IMR-90 (cell line): ENCODE measurements around the gene IP6K3. TPM values are rescaled to one million over a fixed set of nuclear protein-coding genes. Genes with fewer than 3 reads are reported as not detected.

Experiments
- ATAC-seq: fragments of 200-7000 bp; cut with Tn5 transposase; 2 replicates; pipeline ENCODE4 v1.9.1; 2020; ENCODE audit warnings: low read depth, mild to moderate bottlenecking, moderate library complexity
- BruUV-seq: library from RNA; stranded (reverse); fragments of 400-500 nt; replicated peaks from 2 replicates; lab custom pipeline; 2021; lab: Mats Ljungman, UMichigan
- CTCF ChIA-PET: fragments of 300-600 bp; formaldehyde crosslinking; extraction: SDS; loops from one replicate; lab custom pipeline; 2021; ENCODE audit warnings: antibody characterized with exemption; lab: Yijun Ruan, JAX
- POLR2A ChIA-PET: fragments of 300-600 bp; sonication (Branson Sonifier 250); formaldehyde crosslinking; loops from one replicate; lab custom pipeline; 2022; ENCODE audit warnings: antibody characterized with exemption; ENCODE audit not compliant: unreplicated experiment; lab: Charles Lee
- DNase-seq: peaks from one replicate; pipeline ENCODE4 v3.0.0; 2013
- H2AFZ ChIP-seq: replicated peaks from 2 replicates; pipeline ENCODE3; 2013; ENCODE audit warnings: low read length, mild to moderate bottlenecking; ENCODE audit not compliant: poor library complexity
- H2AK5ac ChIP-seq: 2 replicates; pipeline ENCODE4 v1.6.1; 2013; ENCODE audit warnings: low read depth, low read length, inconsistent platforms
- H2AK9ac ChIP-seq: replicated peaks from 2 replicates; pipeline ENCODE3; 2013; ENCODE audit warnings: mild to moderate bottlenecking, low read depth, low read length, moderate library complexity; ENCODE audit not compliant: poor library complexity
- H2BK120ac ChIP-seq: 2 replicates; pipeline ENCODE4 v1.6.1; 2013; ENCODE audit warnings: low read depth, low read length, inconsistent platforms
- H2BK15ac ChIP-seq: 3 replicates; pipeline ENCODE4 v1.6.1; 2013; ENCODE audit warnings: low read depth, low read length, inconsistent platforms
- H2BK20ac ChIP-seq: 2 replicates; pipeline ENCODE4 v1.6.1; 2013; ENCODE audit warnings: low read depth, mild to moderate bottlenecking, inconsistent platforms, low read length, moderate library complexity
- H2BK5ac ChIP-seq: 2 replicates; pipeline ENCODE4 v1.6.1; 2013; ENCODE audit warnings: mild to moderate bottlenecking, low read depth, low read length, inconsistent platforms; ENCODE audit not compliant: poor library complexity, severe bottlenecking
- H3K14ac ChIP-seq: replicated peaks from 2 replicates; pipeline ENCODE4 v1.6.1; 2013; ENCODE audit warnings: low read depth, low read length, inconsistent platforms
- H3K18ac ChIP-seq: 2 replicates; pipeline ENCODE4 v1.6.1; 2013; ENCODE audit warnings: low read depth, low read length, control low read depth
- H3K23ac ChIP-seq: 2 replicates; pipeline ENCODE4 v1.6.1; 2013; ENCODE audit warnings: low read depth, low read length, inconsistent platforms
- H3K27ac ChIP-seq: 2 replicates; pipeline ENCODE4 v1.5.1; 2013; ENCODE audit warnings: mild to moderate bottlenecking, control low read depth, low read length; ENCODE audit not compliant: insufficient read depth
- H3K27me3 ChIP-seq: 2 replicates; pipeline ENCODE4 v1.6.1; 2013; ENCODE audit warnings: low read length; ENCODE audit not compliant: control insufficient read depth, insufficient read depth
- H3K36me3 ChIP-seq: 2 replicates; pipeline ENCODE4 v1.6.1; 2013; ENCODE audit warnings: low read length, mixed read lengths; ENCODE audit not compliant: control insufficient read depth, insufficient read depth
- H3K4ac ChIP-seq: 2 replicates; pipeline ENCODE4 v1.6.1; 2013; ENCODE audit warnings: low read depth, low read length, inconsistent platforms
- H3K4me1 ChIP-seq: 2 replicates; pipeline ENCODE4 v1.6.1; 2013; ENCODE audit warnings: low read length, mixed read lengths; ENCODE audit not compliant: control insufficient read depth, insufficient read depth
- H3K4me2 ChIP-seq: 2 replicates; pipeline ENCODE4 v1.6.1; 2013; ENCODE audit warnings: low read depth, mild to moderate bottlenecking, control low read depth, low read length, moderate library complexity
- H3K4me3 ChIP-seq: 2 replicates; pipeline ENCODE4 v1.5.1; 2013; ENCODE audit warnings: low read depth, mild to moderate bottlenecking, control low read depth, low read length, moderate library complexity; ENCODE audit not compliant: insufficient read depth
- H3K56ac ChIP-seq: 2 replicates; pipeline ENCODE4 v1.6.1; 2013; ENCODE audit warnings: low read length, inconsistent platforms; ENCODE audit not compliant: insufficient read depth; ENCODE audit errors: extremely low read depth
- H3K79me1 ChIP-seq, 2 experiments: 2 replicates each; pipeline ENCODE4 v1.6.1; 2013; ENCODE audit warnings: low read length in 2 of 2, inconsistent platforms in 1 of 2, low read depth in 1 of 2
- H3K9ac ChIP-seq: 2 replicates; pipeline ENCODE4 v1.6.1; 2013; ENCODE audit warnings: low read depth, low read length, control low read depth
- H3K9me1 ChIP-seq: 2 replicates; pipeline ENCODE4 v1.6.1; 2013; ENCODE audit warnings: low read length, inconsistent platforms; ENCODE audit not compliant: insufficient read depth
- H3K9me3 ChIP-seq: 2 replicates; pipeline ENCODE4 v1.6.1; 2013; ENCODE audit warnings: low read length; ENCODE audit not compliant: control insufficient read depth, insufficient read depth
- H4K20me1 ChIP-seq: 2 replicates; pipeline ENCODE4 v1.6.1; 2013; ENCODE audit warnings: low read length, inconsistent platforms; ENCODE audit not compliant: insufficient read depth
- H4K5ac ChIP-seq: 2 replicates; pipeline ENCODE4 v1.6.1; 2013; ENCODE audit warnings: mild to moderate bottlenecking, low read depth, low read length, control low read depth
- H4K8ac ChIP-seq, 2 experiments: 2 replicates each; pipeline ENCODE4 v1.6.1; 2013; ENCODE audit warnings: low read depth in 2 of 2, low read length in 2 of 2, control low read depth in 1 of 2, inconsistent platforms in 1 of 2
- H4K91ac ChIP-seq: 2 replicates; pipeline ENCODE4 v1.6.1; 2013; ENCODE audit warnings: low read depth, low read length, inconsistent platforms; ENCODE audit not compliant: insufficient read depth
- BHLHE40 ChIP-seq: fragments of 150-350 bp; IDR thresholded peaks from 2 replicates; pipeline ENCODE4 v1.6.1; 2016; ENCODE audit warnings: mild to moderate bottlenecking, low read depth, low read length
- CEBPB ChIP-seq: IDR thresholded peaks from 2 replicates; pipeline ENCODE4 v1.6.1; 2012; ENCODE audit warnings: low read depth, low read length, improper control_type of control experiment
- FOS ChIP-seq: fragments of 150-350 bp; IDR thresholded peaks from 2 replicates; pipeline ENCODE4 v1.6.1; 2016; ENCODE audit warnings: low read depth, low read length
- MAFK ChIP-seq: IDR thresholded peaks from 2 replicates; pipeline ENCODE4 v1.6.1; 2012; ENCODE audit warnings: low read depth, low read length, improper control_type of control experiment
- RFX5 ChIP-seq: IDR thresholded peaks from 2 replicates; pipeline ENCODE4 v1.8.0; 2012; ENCODE audit warnings: low read depth, mild to moderate bottlenecking, low read length, moderate library complexity
- WGBS, 2 experiments: methylation state at CpG; one replicate each; pipeline versions ENCODE4 v1.1.5 to v1.1.7; 2013; ENCODE audit warnings: missing lambda C conversion rate in 2 of 2; ENCODE audit not compliant: insufficient read length in 1 of 2; ENCODE audit errors: extremely low coverage in 2 of 2; 5-methylcytosine and 5-hydroxymethylcytosine counted together
- dilution Hi-C: fragments of 300-500 bp; cut with HindIII; formaldehyde crosslinking; loops from one replicate; pipeline ENCODE4 v1.14.3; 2018; ENCODE audit warnings: low sequenced_read_pairs; ENCODE audit not compliant: unreplicated experiment
- in situ Hi-C: fragments of 300-500 bp; cut with MboI; formaldehyde crosslinking; loops from 3 replicates; pipeline ENCODE4 v1.14.3; 2019; ENCODE audit warnings: low sequenced_read_pairs, inconsistent platforms, mixed read lengths
- intact Hi-C: fragments of 100-400 bp; cut with micrococcal nuclease; formaldehyde crosslinking; loops from 2 replicates; pipeline ENCODE4 v1.10.0; 2022
- polyA plus RNA-seq, 3 experiments: library from polyadenylated mRNA; depleted of rRNA; stranded (reverse); fragments of >200 nt; gene quantifications; 2 replicates each; pipeline ENCODE4 v1.2.3, GENCODE V29; 2012; ENCODE audit warnings: low replicate concordance in 1 of 3
- total RNA-seq: library from RNA; depleted of rRNA; stranded (reverse); fragments of >200 nt; gene quantifications from 2 replicates; pipeline ENCODE4 v1.2.3, GENCODE V29; 2012

IP6K3 gene
- total and polyA plus RNA-seq, 2 of the 4 experiments (the other 2 are of a cell fraction) = 0.18 to 0.51 TPM

DNA sequence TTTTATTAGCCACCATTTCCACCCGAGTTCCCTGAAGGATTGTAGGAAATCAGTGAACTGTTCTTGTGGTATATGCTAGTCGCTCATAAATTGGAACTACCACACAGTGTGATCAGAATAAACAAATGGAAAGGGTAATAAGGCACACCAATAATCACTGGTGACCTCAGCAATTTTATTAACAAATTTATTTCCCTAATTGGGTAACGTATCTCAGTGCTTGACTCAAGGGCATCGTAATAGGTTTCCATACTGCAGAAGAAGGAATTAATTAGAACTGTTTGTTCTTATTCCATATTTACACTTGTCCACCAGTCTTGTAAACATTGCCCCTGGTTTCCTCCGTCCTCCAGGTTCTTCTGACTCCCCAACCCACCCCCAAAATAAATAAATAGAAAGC is 25.2 kb downstream of the IP6K3 start:
- H3K4me2 ChIP-seq = no peak overlapping the region
- H3K4ac ChIP-seq = no peak overlapping the region
- H4K5ac ChIP-seq = no peak overlapping the region
- H4K91ac ChIP-seq = no peak overlapping the region
- ChIA-PET POLR2A (interaction anchor here (1.0 kb wide), 1 partner anchor 10 kb away, joined by 3 read pairs; the partner anchor contains the start of gene UQCC2), CTCF (interaction anchor here (0.9 kb wide), 1 partner anchor 23 kb away, joined by 3 read pairs; no protein-coding TSS in a partner anchor)
- no peak overlapping the region for H3K9ac ChIP-seq
- H3K9me1 ChIP-seq = no peaks in the 10 kb centered on the region
- no peak overlapping the region for H2AK9ac ChIP-seq
- in situ Hi-C loops (no loop called here), intact Hi-C loops (no loop called here), dilution Hi-C loops (no loop called here)
- TF ChIP-seq FOS = no peak
- TF ChIP-seq RFX5 = no peak
- TF ChIP-seq MAFK = no peak
- TF ChIP-seq BHLHE40 = no peak
- TF ChIP-seq CEBPB = no peak
- H3K36me3 ChIP-seq = no peaks in the 10 kb centered on the region
- no peak overlapping the region for H2BK5ac ChIP-seq
- WGBS, 2 experiments = no CpG with 5 or more reads among the region's 5 CpGs
- H3K27ac ChIP-seq = no peak overlapping the region
- no peaks in the 10 kb centered on the region for H3K9me3 ChIP-seq
- no peak overlapping the region for H2BK15ac ChIP-seq
- H3K14ac ChIP-seq = no peak overlapping the region
- H3K79me1 ChIP-seq = no peaks in the 10 kb centered on the region
- no peak overlapping the region for H3K18ac ChIP-seq
- no peak overlapping the region for H3K56ac ChIP-seq
- no peak overlapping the region for H2BK120ac ChIP-seq
- no peak overlapping the region for H2AFZ ChIP-seq
- peaks cover 63% of the 10 kb centered on the region for H3K27me3 ChIP-seq
- DNase-seq (no peak), ATAC-seq (no peak)
- no peak overlapping the region for H2BK20ac ChIP-seq
- BruUV-seq = no TSS peak
- no peak overlapping the region for H3K4me3 ChIP-seq
- no peak overlapping the region for H3K23ac ChIP-seq
- no peaks in the 10 kb centered on the region for H4K20me1 ChIP-seq
- H2AK5ac ChIP-seq = no peak overlapping the region
- H3K4me1 ChIP-seq = no peaks in the 10 kb centered on the region
- no peak overlapping the region for H4K8ac ChIP-seq
